GM21619 (cell line): ENCODE data around the gene DNASE1.

Source experiments
- ATAC-seq: cut with Tn5 transposase; IDR thresholded peaks from one replicate; pipeline ENCODE4 v1.9.1; 2021; ENCODE audit not compliant: unreplicated experiment

DNASE1 gene

DNA sequence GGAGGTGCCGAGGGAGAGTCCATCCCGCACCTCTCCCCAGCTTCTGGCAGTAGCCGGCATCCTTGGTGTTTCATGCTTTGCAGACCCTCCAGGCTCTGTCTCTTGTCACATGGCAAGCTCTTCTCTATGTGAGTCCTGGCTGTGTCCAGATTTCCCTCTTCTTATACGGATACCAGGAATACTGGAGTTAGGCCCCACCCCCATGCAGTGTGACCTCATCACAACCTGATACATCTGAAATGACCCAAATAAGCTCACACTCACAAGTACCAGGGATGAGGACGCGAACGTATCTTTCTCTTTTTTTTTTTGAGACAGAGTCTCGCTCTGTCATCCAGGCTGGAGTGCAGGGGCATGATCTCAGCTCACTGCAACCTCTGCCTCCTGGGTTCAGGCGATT lies 39.6 kb downstream of the DNASE1 start:
- ATAC-seq, result no peak

DNA sequence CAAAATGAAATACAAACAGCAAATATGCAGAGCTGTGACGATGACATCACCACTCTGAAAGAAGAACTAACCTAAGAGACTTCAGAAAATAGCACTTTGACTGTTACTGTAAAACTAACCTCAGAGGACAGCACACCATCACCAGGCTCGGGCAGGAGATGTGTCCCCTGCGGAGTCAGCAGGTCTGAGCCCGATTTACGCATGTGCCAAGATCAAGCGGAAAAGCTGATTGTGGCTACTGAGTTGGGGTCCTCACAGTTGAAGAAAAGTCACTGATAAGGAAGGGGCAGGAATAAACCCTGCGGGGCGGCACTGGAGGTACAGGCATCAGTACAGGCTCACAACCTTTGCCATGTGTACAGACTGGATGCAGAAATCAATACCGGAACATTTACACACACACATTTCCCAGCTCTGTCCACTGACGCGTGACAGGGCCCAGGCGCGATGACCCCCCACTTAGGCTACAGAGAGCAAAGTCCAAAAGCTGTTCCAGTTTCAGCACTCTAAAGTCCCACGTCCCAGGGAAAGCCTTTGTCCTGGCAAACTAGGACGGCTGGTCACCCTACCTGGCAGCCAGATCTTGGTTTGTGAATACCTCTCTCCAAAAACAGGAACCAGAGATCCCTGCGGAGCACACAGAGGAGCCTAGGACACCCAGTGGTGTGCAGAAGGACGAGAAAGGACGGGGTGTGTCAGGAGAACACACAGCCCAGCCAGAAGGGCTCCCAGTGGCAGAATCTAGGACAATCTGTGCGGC lies 41.3 kb downstream of the DNASE1 start:
- no peak for ATAC-seq

DNA sequence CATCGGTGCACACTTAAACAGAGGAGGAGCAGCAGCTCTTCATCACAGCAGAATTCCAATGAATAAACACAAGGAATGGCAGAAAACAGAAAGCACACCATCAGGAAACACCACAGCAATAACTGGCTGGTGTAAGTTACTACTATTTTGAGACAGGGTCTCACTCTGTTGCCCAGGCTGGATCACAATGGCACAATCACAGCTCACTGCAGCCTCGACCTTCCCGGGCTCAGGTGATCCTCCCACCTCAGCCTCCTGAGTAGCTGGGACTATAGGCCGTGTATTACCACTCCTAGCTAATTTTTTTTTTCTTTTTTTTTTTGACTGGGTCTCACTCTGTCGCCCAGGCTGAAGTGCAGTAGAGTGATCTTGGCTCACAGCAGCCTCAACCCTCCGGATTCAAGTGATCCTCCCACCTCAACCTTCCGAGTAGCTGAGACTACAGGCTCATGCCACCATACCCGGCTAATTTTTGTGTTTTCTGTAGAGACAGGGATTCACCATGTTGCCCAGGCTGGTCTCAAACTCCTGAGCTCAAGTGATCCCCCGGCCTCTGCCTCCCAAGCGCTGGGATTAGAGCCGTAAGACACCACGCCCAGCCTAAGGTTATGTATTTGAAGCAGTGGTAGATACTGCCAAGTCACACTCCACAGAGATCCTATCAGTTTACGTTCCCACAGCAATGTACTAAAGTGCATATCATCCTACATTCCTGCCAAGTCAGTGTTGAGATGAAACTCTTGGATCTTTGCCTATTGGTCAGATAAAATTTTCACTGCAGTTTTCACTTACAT lies 42.1 kb downstream of the DNASE1 start:
- ATAC-seq, result no peak

DNA sequence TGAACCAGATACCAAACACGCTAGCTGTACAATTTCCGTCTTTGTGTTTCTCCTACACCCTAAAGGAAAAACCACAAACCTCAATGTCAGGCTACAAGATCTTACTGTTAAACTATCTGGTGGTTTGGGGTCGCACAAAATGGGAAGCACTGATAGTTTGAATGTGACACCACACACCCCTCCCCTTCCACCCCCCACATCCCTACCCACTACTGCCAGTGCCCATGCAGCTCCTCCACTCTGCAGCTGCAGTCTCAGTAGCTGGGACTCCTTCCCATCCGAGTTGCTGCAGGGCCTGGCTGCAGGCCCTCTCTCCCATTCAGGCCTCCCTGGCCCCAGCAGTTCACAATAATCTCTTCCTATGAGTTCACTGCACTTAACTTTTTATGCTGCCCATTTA lies 44.5 kb downstream of the DNASE1 start:
- no peak for ATAC-seq

DNA sequence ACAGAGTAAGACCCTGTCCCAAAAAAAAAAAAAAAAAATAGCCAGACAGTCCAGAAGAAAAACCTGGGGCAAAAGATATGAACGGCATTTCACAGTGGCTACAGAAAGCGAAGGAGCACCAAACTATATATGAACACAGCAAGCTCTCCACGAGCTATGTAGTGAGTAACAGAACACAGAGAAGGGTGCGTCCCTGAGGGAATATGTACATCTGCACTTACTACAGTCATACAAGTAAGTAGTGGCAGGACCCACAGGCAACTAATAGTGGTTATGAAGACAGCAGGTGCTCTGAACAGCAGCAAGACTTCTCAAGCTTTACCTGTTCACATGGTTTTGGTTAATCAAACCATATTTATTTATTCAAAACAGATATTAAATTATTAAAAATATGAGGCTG lies 47.0 kb downstream of the DNASE1 start:
- ATAC-seq, result no peak

DNA sequence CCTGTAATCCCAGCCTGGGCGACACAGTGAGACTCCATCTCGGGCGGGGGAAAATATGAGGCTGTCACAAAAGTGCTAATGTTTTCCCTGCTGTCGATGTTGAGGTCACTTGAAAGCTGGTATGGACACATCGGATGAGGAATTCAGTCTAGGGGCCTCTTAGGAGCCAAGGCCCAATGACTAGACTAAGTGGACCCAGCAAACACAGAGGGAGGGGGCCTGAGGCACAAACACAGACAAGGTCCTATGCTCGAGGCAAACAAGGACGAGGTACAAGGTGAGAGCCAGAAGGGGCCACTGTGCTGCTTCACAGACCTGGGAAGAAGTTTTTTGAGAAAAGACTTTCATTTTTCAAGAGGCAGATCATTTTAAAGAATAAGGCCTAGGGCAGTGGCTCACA lies 47.6 kb downstream of the DNASE1 start:
- ATAC-seq, result no peak

DNA sequence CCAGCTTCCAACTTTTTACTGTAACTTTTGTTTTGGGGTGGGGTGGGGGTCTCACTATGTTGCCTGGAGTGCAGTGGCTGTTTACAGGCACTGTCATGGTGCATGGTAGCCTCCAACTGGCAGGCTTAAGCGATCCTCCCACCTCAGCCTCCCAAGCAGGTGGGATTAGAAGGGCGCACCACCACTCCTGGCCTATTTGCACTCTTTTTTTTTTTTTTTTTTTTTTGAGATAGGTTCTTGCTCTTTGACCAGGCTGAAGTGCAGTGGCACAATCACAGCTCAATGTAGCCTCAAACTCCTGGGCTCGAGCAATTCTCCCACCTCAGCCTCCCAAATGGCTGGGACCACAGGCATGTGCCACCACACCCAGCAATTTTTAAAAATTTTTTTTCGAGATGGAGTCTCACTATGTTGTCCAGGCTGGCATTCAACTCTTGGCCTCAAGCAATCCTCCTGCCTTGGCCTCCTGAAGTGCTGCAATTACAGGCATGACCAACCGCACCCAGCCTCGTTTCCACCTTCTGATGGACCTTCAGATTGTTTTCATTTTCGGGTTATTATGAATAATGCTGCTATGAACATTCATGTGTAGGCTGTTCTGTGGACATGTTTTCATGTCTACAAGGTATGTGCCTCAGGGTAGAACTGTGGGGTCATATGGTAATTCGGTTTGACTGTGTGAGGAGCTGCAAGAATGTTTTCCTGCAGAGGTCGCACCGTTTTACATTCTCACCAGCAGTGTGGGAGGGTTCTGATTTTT lies 51.9 kb downstream of the DNASE1 start:
- ATAC-seq, result no peak
